Activated CD8-positive, alpha-beta memory T cell treated with anti-CD3 and anti-CD28 coated beads for 1 hour (primary cell): ENCODE measurements around the gene CLSTN2.

Experiments used
- DNase-seq, 2 donors: peaks; one replicate each; pipeline ENCODE4 v3.0.0-alpha.2; 2020; ENCODE audit warnings: low read depth in 1 of 2; ENCODE audit errors: extremely low read depth in 1 of 2

The CLSTN2 gene

GRCh38 chr3:140177943-140178342, 243.0 kb downstream of the CLSTN2 start:
- DNase-seq, result no peak

GRCh38 chr3:140178482-140178881, 243.5 kb downstream of the CLSTN2 start:
- no peak for DNase-seq

- no peak for DNase-seq
Observed at GRCh38 chr3:140180603-140181002, 245.6 kb downstream of the CLSTN2 start.

GRCh38 chr3:140185375-140185774, 250.4 kb downstream of the CLSTN2 start:
- DNase-seq, result no peak

- DNase-seq, result no peak
Observed at GRCh38 chr3:140186421-140186920, 251.5 kb downstream of the CLSTN2 start.

- no peak for DNase-seq
Observed at GRCh38 chr3:140187028-140187427, 252.0 kb downstream of the CLSTN2 start.

GRCh38 chr3:140187656-140188221, 252.8 kb downstream of the CLSTN2 start:
- no peak for DNase-seq

- no peak for DNase-seq
Observed at GRCh38 chr3:140188285-140188684, 253.3 kb downstream of the CLSTN2 start.

- DNase-seq, result no peak
Observed at GRCh38 chr3:140189267-140189666, 254.3 kb downstream of the CLSTN2 start.

GRCh38 chr3:140189976-140190375, 255.0 kb downstream of the CLSTN2 start:
- no peak for DNase-seq

GRCh38 chr3:140196970-140197369, 262.0 kb downstream of the CLSTN2 start:
- no peak for DNase-seq

- no peak for DNase-seq
Observed at GRCh38 chr3:140198242-140198641, 263.3 kb downstream of the CLSTN2 start.

GRCh38 chr3:140199008-140199407, 264.0 kb downstream of the CLSTN2 start:
- no peak for DNase-seq

GRCh38 chr3:140199743-140200142, 264.8 kb downstream of the CLSTN2 start:
- DNase-seq, result no peak

GRCh38 chr3:140203510-140203909, 268.5 kb downstream of the CLSTN2 start:
- no peak for DNase-seq

- DNase-seq, result no peak
Observed at GRCh38 chr3:140204271-140204984, 269.4 kb downstream of the CLSTN2 start.

- no peak for DNase-seq
Observed at GRCh38 chr3:140205598-140205997, 270.6 kb downstream of the CLSTN2 start.

GRCh38 chr3:140206196-140207040, 271.4 kb downstream of the CLSTN2 start:
- no peak for DNase-seq

- no peak for DNase-seq
Observed at GRCh38 chr3:140207541-140207940, 272.6 kb downstream of the CLSTN2 start.

GRCh38 chr3:140216249-140216648, 281.3 kb downstream of the CLSTN2 start:
- DNase-seq, result no peak

GRCh38 chr3:140219291-140219690, 284.3 kb downstream of the CLSTN2 start:
- no peak for DNase-seq
